Thyroid gland (tissue), 4 donors: Measurements from ENCODE around the gene INF2.

ENCODE experiments used
- POLR2A ChIP-seq, 2 donors: fragments of 450-650 bp; IDR thresholded peaks; one replicate each; pipeline ENCODE4 v1.6.1; 2017; ENCODE audit warnings: antibody characterized with exemption in 2 of 2, mild to moderate bottlenecking in 2 of 2, moderate library complexity in 1 of 2
- TF ChIP-seq, protein P1 (sequence below), 6 experiments: fragments of 200-600 bp in 3 of 6; fragments of 450-650 bp in 3 of 6; sonication (generic) in 3 of 6; IDR thresholded peaks; one replicate each; pipeline ENCODE4 v1.5.1; 2016 to 2019; ENCODE audit warnings: antibody characterized with exemption in 6 of 6, mild to moderate bottlenecking in 2 of 6, inconsistent platforms in 1 of 6, moderate library complexity in 1 of 6

DNA sequence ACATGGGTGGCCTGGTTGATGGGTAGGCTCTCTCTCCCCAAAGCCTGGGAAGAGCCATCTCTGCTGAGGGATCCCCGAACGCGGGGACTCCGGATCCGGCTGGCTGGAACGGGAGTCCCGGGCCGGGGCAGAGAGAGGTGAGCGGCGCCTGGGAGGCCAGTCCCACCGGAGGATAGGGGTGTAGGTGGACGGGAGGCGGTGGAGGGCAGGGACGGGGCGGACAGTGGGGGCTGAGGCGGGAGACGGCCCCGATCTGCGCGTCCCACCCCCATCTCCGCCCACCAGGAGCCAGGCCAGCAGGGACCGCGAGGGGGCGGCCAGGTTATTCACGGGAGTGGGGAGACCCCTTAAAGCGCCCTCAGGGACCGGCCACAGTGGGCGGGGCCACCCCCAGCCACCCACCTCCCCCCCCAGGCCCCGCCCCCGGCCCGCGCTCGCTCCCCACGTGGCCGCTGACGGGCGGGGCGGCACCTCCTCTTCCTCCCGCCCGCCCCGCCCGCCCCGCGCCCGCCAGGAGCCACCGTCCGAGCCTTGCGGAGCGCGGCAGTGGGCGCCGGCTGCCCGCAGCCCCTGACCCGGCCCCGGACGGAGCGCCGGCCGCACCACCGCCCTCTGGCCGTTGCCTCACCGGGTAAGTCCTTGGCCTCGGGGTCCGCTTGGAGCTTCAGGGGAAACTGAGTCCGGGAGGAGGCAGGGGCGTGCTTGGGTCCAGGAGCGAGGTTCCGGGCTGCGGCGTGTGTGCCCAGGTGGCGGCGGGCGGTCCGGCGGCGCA lies at the start of gene INF2:
- TF ChIP-seq, protein P1, sequence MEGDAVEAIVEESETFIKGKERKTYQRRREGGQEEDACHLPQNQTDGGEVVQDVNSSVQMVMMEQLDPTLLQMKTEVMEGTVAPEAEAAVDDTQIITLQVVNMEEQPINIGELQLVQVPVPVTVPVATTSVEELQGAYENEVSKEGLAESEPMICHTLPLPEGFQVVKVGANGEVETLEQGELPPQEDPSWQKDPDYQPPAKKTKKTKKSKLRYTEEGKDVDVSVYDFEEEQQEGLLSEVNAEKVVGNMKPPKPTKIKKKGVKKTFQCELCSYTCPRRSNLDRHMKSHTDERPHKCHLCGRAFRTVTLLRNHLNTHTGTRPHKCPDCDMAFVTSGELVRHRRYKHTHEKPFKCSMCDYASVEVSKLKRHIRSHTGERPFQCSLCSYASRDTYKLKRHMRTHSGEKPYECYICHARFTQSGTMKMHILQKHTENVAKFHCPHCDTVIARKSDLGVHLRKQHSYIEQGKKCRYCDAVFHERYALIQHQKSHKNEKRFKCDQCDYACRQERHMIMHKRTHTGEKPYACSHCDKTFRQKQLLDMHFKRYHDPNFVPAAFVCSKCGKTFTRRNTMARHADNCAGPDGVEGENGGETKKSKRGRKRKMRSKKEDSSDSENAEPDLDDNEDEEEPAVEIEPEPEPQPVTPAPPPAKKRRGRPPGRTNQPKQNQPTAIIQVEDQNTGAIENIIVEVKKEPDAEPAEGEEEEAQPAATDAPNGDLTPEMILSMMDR (IDR thresholded peaks at IDR 0.05): no peak
- peak in 1 of 2 donors; percentile 30 for TF ChIP-seq POLR2A (IDR thresholded peaks at IDR 0.05)
